A549 (cell line): Measurements from ENCODE around the gene USP12.

Source experiments
- FOSL2 ChIP-seq, 2 experiments: fragments of 450-650 bp in 1 of 2; fragments of >200 bp in 1 of 2; sonication (Bioruptor Twin) in 1 of 2; formaldehyde crosslinking; IDR thresholded peaks; 2 replicates each; pipeline versions ENCODE4 v1.5.0 to v1.6.1; 2016 to 2020; ENCODE audit warnings: mild to moderate bottlenecking in 1 of 2, moderate library complexity in 1 of 2
- POLR2A ChIP-seq: IDR thresholded peaks from 2 replicates; pipeline ENCODE4 v1.6.1; 2012; ENCODE audit warnings: mild to moderate bottlenecking, low read length
- REST ChIP-seq: fragments of 200-600 bp; sonication (generic); IDR thresholded peaks from 2 replicates; pipeline ENCODE4 v1.6.1; 2016; ENCODE audit warnings: antibody characterized with exemption, mild to moderate bottlenecking, moderate library complexity
- SMC3 ChIP-seq: fragments of >200 bp; sonication (Bioruptor Twin); formaldehyde crosslinking; IDR thresholded peaks from 3 replicates; pipeline ENCODE4 v1.6.1; 2018; ENCODE audit warnings: inconsistent platforms

- TF ChIP-seq SMC3 (no peak), POLR2A (no peak), FOSL2 (IDR thresholded peaks at IDR 0.05) (no peak), FOSL2 (CRISPR knock-in tag; IDR thresholded peaks at IDR 0.05) (no peak), REST (no peak)
Measured at GRCh38 chr13:27023385-27024073, 148.1 kb downstream of the USP12 start.
